Upper lobe of right lung (tissue), 1 donor: ENCODE results near the gene EFHC1. TPM values are rescaled to one million over a fixed set of nuclear protein-coding genes. Genes with fewer than 3 reads are reported as not detected.

Experiments used
- ATAC-seq: fragments of 200-7000 bp; cut with Tn5 transposase; one replicate; pipeline ENCODE4 v1.9.1; 2020; ENCODE audit warnings: mild to moderate bottlenecking, moderate library complexity
- DNase-seq: peaks from one replicate; pipeline ENCODE4 v3.0.0-alpha.2; 2020
- H3K27ac ChIP-seq: fragments of 200-600 bp; one replicate; pipeline ENCODE4 v1.8.0; 2022
- H3K27me3 ChIP-seq: fragments of 200-600 bp; one replicate; pipeline ENCODE4 v1.8.0; 2022; ENCODE audit warnings: mild to moderate bottlenecking
- H3K36me3 ChIP-seq: fragments of 200-600 bp; one replicate; pipeline ENCODE4 v1.8.0; 2022
- H3K4me1 ChIP-seq: fragments of 200-600 bp; one replicate; pipeline ENCODE4 v1.8.0; 2022
- H3K4me3 ChIP-seq: fragments of 200-600 bp; one replicate; pipeline ENCODE4 v1.8.0; 2022; ENCODE audit warnings: mild to moderate bottlenecking
- H3K9me3 ChIP-seq: fragments of 200-600 bp; one replicate; pipeline ENCODE4 v1.8.0; 2022
- CTCF ChIP-seq: fragments of 200-600 bp; IDR thresholded peaks from one replicate; pipeline ENCODE4 v1.8.0; 2022; ENCODE audit warnings: antibody characterized with exemption
- intact Hi-C: fragments of 100-400 bp; cut with DNase I; formaldehyde crosslinking; loops from one replicate; pipeline ENCODE4 v1.11.0; 2022
- total RNA-seq: library from RNA; stranded (reverse); fragmentation: NEBNext Ultra II Directional; extraction: Animal tissue kit (Norgen Biotek cat#: 25700); gene quantifications from one replicate; pipeline ENCODE4 v1.2.1, GENCODE V29; 2021
- donor health status: DM: no; HTN: yes; CAD: no; lungs with severe emphysema.

Gene EFHC1
- total RNA-seq, 1 donor from 2014 or later, result 16.8 TPM

GRCh38 chr6:52557389-52558265 is 137.5 kb downstream of the EFHC1 start:
- TF ChIP-seq CTCF, result no peak
- Histone ChIP-seq H3K27ac (peak overlapping the region; percentile 24), H3K4me1 (peaks cover 28% of the 10 kb centered on the region), H3K36me3 (no peaks in the 10 kb centered on the region), H3K27me3 (no peaks in the 10 kb centered on the region), H3K9me3 (no peaks in the 10 kb centered on the region), H3K4me3 (no peak overlapping the region)
- ATAC-seq (peak; percentile 27), DNase-seq (no peak)
- intact Hi-C loops, result no loop called here

- H3K4me3 ChIP-seq, result no peak overlapping the region
- no peaks in the 10 kb centered on the region for H3K9me3 ChIP-seq
- peaks cover 28% of the 10 kb centered on the region for H3K4me1 ChIP-seq
- no peaks in the 10 kb centered on the region for H3K27me3 ChIP-seq
- intact Hi-C loops, result no loop called here
- H3K27ac ChIP-seq, result peak overlapping the region; percentile 24
- DNase-seq (no peak), ATAC-seq (peak; percentile 76)
- no peaks in the 10 kb centered on the region for H3K36me3 ChIP-seq
- no peak for TF ChIP-seq CTCF
Observed at GRCh38 chr6:52558266-52559000, 138.3 kb downstream of the EFHC1 start.

- no peak for DNase-seq
- ATAC-seq, result no peak
- H3K4me3 ChIP-seq, result no peak overlapping the region
- no peak for TF ChIP-seq CTCF
- no peaks in the 10 kb centered on the region for H3K9me3 ChIP-seq
- H3K27ac ChIP-seq, result no peak overlapping the region
- no peaks in the 10 kb centered on the region for H3K27me3 ChIP-seq
- intact Hi-C loops, result loop anchor here (10.0 kb wide), 1 partner anchor 46 kb away; no protein-coding TSS in a partner anchor
- H3K4me1 ChIP-seq, result peaks cover 28% of the 10 kb centered on the region
- no peaks in the 10 kb centered on the region for H3K36me3 ChIP-seq
Observed at GRCh38 chr6:52560462-52560861, 140.3 kb downstream of the EFHC1 start.

- H3K27ac ChIP-seq, result no peak overlapping the region
- ATAC-seq, result no peak
Observed at GRCh38 chr6:52562911-52563310, 142.8 kb downstream of the EFHC1 start.

GRCh38 chr6:52564856-52565255 is 144.7 kb downstream of the EFHC1 start:
- no peaks in the 10 kb centered on the region for H3K27me3 ChIP-seq
- no peaks in the 10 kb centered on the region for H3K36me3 ChIP-seq
- peaks cover 41% of the 10 kb centered on the region for H3K4me1 ChIP-seq
- no peak for TF ChIP-seq CTCF
- H3K27ac ChIP-seq, result no peak overlapping the region
- no peaks in the 10 kb centered on the region for H3K9me3 ChIP-seq
- ATAC-seq (no peak), DNase-seq (no peak)
- intact Hi-C loops, result loop anchor here (10.0 kb wide), 1 partner anchor 50 kb away; no protein-coding TSS in a partner anchor
- no peak overlapping the region for H3K4me3 ChIP-seq

More at GRCh38 chr6:52562911-52563310, 142.8 kb downstream of the EFHC1 start:
- Histone ChIP-seq H3K27me3 (no peaks in the 10 kb centered on the region), H3K9me3 (no peaks in the 10 kb centered on the region), H3K4me1 (peaks cover 36% of the 10 kb centered on the region), H3K4me3 (no peak overlapping the region), H3K36me3 (no peaks in the 10 kb centered on the region)
- TF ChIP-seq CTCF, result no peak
- intact Hi-C loops, result loop anchor here (10.0 kb wide), 1 partner anchor 48 kb away; no protein-coding TSS in a partner anchor
- DNase-seq, result no peak
